ENCODE results near the gene PTPRN2. TPM values are rescaled to one million over a fixed set of nuclear protein-coding genes. Genes with fewer than 3 reads are reported as not detected.
"Not testable (repeated sequence)": the region's sequence is repeated elsewhere in the genome, so short reads cannot be mapped to it uniquely, and the experiment has no call there.

PTPRN2 gene
- polyA plus RNA-seq (2014; cell fraction: cytosol; rRNA removed), result 14.0 and 19.0 TPM in 2 replicates
- 7.1 and 9.5 TPM in 2 replicates for polyA plus RNA-seq (2014; cell fraction: nucleus; rRNA removed)

GRCh38 chr7:158587162-158588084, at the start of gene PTPRN2:
Gene PTPRN2 (minus strand): TSS chr7:158587823.
- DNase-seq (ENCODE audit: low spot score), result peak; percentile 64

- no peak for DNase-seq (ENCODE audit: low spot score)
These were observed 45.7 kb upstream of the PTPRN2 start for GRCh38 chr7:158633055-158633956.

GRCh38 chr7:158631574-158632195, 44.1 kb upstream of the PTPRN2 start:
- DNase-seq (ENCODE audit: low spot score), result no peak

- DNase-seq (ENCODE audit: low spot score), result not testable (repeated sequence)
These were observed 38.7 kb upstream of the PTPRN2 start for GRCh38 chr7:158626289-158626688.

- no peak for DNase-seq (ENCODE audit: low spot score)
These were observed 35.6 kb upstream of the PTPRN2 start for GRCh38 chr7:158623241-158623640.

- DNase-seq (ENCODE audit: low spot score), result no peak
These were observed 33.3 kb upstream of the PTPRN2 start for GRCh38 chr7:158620839-158621441.

GRCh38 chr7:158620418-158620817, 32.8 kb upstream of the PTPRN2 start:
- DNase-seq (ENCODE audit: low spot score), result no peak

- no peak for DNase-seq (ENCODE audit: low spot score)
These were observed 31.1 kb upstream of the PTPRN2 start for GRCh38 chr7:158618745-158619140.

GRCh38 chr7:158617737-158618128, 30.1 kb upstream of the PTPRN2 start:
- no peak for DNase-seq (ENCODE audit: low spot score)

GRCh38 chr7:158616050-158616449, 28.4 kb upstream of the PTPRN2 start:
- no peak for DNase-seq (ENCODE audit: low spot score)

- no peak for DNase-seq (ENCODE audit: low spot score)
These were observed 27.1 kb upstream of the PTPRN2 start for GRCh38 chr7:158614700-158615099.

GRCh38 chr7:158613481-158613880, 25.9 kb upstream of the PTPRN2 start:
- no peak for DNase-seq (ENCODE audit: low spot score)

GRCh38 chr7:158612546-158612945, 24.9 kb upstream of the PTPRN2 start:
- no peak for DNase-seq (ENCODE audit: low spot score)

GRCh38 chr7:158611541-158611940, 23.9 kb upstream of the PTPRN2 start:
- no peak for DNase-seq (ENCODE audit: low spot score)

GRCh38 chr7:158609313-158609974, 21.8 kb upstream of the PTPRN2 start:
- no peak for DNase-seq (ENCODE audit: low spot score)

GRCh38 chr7:158607563-158607962, 19.9 kb upstream of the PTPRN2 start:
- DNase-seq (ENCODE audit: low spot score), result no peak

- no peak for DNase-seq (ENCODE audit: low spot score)
These were observed 19.2 kb upstream of the PTPRN2 start for GRCh38 chr7:158606671-158607424.

GRCh38 chr7:158606129-158606528, 18.5 kb upstream of the PTPRN2 start:
- DNase-seq (ENCODE audit: low spot score), result no peak

GRCh38 chr7:158603773-158604755, 16.4 kb upstream of the PTPRN2 start:
- no peak for DNase-seq (ENCODE audit: low spot score)
